Effector memory CD4-positive, alpha-beta T cell (primary cell): ENCODE results near the gene FKBP2.

Source experiments
- DNase-seq, 3 donors: peaks; one replicate each; pipeline ENCODE4 v3.0.0-alpha.2; 2020
- H3K27ac ChIP-seq: 2 replicates; pipeline ENCODE4 v1.7.0; 2013; ENCODE audit warnings: mild to moderate bottlenecking, low read length, moderate library complexity; ENCODE audit not compliant: insufficient read depth, poor library complexity, severe bottlenecking
- H3K27me3 ChIP-seq: replicated peaks from 2 replicates; pipeline ENCODE4 v1.7.0; 2013; ENCODE audit warnings: mild to moderate bottlenecking, low read length; ENCODE audit not compliant: insufficient read depth, control insufficient read depth, poor library complexity, severe bottlenecking
- H3K36me3 ChIP-seq: 2 replicates; pipeline ENCODE4 v1.7.0; 2013; ENCODE audit warnings: mild to moderate bottlenecking, low read length, moderate library complexity; ENCODE audit not compliant: control insufficient read depth, insufficient read depth
- H3K4me1 ChIP-seq: 2 replicates; pipeline ENCODE4 v1.7.0; 2013; ENCODE audit warnings: low read length, mild to moderate bottlenecking; ENCODE audit not compliant: control insufficient read depth, insufficient read depth, poor library complexity, severe bottlenecking
- H3K4me3 ChIP-seq: 2 replicates; pipeline ENCODE4 v1.7.0; 2013; ENCODE audit warnings: low read length, low read depth, mild to moderate bottlenecking; ENCODE audit not compliant: insufficient read depth, poor library complexity, severe bottlenecking
- H3K9me3 ChIP-seq: 2 replicates; pipeline ENCODE4 v1.7.0; 2013; ENCODE audit warnings: mild to moderate bottlenecking, low read length, moderate library complexity; ENCODE audit not compliant: control insufficient read depth

The FKBP2 gene

DNA sequence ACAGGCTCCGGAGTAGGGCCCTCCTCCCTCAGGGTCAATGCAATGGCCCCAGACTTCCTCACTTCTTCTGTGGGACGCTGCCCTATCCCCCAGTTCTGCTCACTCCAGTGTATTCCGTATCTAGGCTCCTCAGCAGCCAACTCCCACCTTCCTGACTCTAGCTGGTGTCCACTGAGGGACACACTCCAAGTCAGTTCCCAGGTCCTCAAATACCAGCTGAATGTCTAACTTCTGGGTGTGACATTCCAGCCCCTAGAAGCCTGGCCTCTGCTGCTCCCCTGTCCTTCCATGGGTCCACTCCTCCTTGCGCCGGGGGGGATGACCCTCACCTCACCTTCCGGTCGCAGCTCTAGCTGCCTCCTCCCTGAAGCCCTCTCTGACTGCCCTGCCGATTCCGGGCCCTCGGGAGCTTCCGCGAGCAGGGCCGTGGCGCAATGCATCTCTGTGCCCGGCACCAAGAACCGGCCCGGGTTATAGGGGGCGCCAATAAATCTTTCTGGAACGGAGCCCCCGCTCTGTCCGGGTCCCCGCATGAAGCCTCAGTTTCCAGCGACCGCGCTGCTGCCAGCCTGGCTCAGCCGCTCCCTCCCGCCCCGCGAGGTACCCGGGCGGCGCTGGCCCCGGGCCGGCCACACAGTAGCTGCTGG lies 28.1 kb downstream of the FKBP2 start:
- Histone ChIP-seq H3K36me3 (peaks cover under 1% of the 10 kb centered on the region), H3K4me1 (peaks cover 12% of the 10 kb centered on the region), H3K9me3 (no peaks in the 10 kb centered on the region), H3K27me3 (no peaks in the 10 kb centered on the region), H3K4me3 (peak overlapping the region; percentile 61), H3K27ac (peak overlapping the region; percentile 98)
- no peak for DNase-seq

DNA sequence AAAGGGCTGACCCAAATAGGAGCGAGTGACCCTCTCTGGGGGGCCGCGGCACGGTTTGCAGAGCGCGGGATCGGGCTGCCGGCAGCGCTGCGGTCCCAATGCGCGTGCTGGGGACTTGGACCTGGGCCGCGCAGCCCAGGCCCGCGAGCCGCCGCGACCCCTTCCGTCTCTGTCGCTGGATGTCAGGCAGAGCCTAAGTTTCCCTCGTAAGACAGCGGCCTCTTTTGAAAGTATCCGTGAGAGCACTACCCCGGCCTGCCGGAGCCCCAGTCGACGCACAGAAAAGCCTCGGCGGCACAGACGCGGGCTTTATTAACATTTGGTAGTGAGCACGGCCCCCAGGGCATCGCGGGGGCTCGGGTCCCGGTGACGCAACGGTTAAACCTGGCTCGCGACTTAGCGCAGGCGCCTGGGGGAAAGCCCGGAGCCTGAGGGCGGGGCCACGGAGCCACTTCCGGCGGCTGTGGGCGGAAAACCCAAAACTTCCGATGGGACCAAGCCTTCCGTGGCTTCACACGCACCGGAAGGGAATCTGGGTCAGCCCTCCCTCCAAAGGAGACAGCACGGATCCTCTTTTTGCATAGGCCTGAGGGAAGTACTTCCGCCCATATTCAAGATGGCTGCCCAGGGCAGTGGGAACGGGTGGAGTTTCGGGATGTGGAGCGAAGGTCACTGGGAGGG lies 28.8 kb downstream of the FKBP2 start:
- peak overlapping the region; percentile 98 for H3K27ac ChIP-seq
- H3K4me3 ChIP-seq = peak overlapping the region; percentile 61
- no peaks in the 10 kb centered on the region for H3K9me3 ChIP-seq
- no peaks in the 10 kb centered on the region for H3K27me3 ChIP-seq
- H3K36me3 ChIP-seq = no peaks in the 10 kb centered on the region
- DNase-seq = peak; percentile 96 to 97 (median 97)
- peaks cover 12% of the 10 kb centered on the region for H3K4me1 ChIP-seq

DNA sequence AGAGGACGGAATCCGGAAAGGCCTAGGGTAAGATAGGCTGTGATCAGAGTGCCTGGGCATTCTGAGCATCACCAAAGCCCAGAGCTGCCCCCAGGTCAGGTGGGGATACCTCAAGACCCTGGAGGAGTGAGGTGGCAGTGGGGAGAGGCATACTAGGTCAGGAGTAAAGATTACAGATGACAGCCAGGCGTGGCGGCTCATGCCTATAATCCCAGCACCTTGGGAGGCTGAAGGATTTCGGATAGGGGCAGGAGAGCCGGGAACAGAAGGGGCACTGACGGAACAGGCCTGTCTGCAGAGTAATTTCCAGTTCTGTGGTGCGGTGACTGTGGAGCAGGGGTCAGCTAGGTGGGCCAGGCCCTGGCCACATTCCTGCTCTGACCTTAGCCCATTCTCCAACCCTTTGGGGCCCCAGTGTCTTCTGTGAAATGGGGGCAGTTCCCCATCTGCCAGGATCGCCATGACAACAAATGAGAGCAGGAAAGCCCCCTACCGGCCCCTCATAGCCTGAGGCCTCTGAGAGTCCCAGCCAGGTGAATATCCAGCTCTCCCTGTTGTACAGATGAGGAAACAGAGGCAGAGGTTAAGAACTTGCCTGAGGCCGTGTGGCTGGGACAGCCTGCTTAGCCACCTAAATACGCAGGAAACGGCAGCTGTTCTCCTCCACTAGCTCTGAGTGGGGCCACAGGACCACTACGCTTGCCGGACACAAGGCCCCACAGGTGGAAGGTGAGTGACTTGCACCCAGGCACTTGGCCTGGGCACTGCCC lies 34.3 kb downstream of the FKBP2 start:
- peaks cover 5% of the 10 kb centered on the region for H3K4me1 ChIP-seq
- H3K36me3 ChIP-seq = peaks cover 4% of the 10 kb centered on the region
- no peak overlapping the region for H3K27ac ChIP-seq
- H3K9me3 ChIP-seq = no peaks in the 10 kb centered on the region
- DNase-seq = no peak
- H3K27me3 ChIP-seq = no peaks in the 10 kb centered on the region
- H3K4me3 ChIP-seq = no peak overlapping the region

DNA sequence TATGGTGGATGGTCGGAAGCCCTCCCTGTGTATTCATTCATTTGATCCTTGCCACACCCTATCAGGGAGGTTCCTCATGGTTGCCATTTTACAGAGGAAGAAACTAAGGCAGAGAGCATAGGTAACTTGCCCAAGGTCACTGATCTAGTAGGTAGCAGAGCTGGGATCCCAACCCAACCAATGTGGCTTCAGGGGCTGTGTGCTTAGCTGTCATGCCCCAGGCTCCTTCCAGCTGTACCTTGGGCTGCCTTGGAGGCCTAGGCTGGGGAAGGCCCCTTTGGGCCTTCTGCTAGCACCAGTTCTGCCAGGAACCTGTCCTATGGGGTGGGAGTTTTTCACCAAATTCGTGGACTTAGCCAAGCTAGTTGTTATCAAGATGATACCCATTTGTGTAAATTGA lies 34.9 kb downstream of the FKBP2 start:
- Histone ChIP-seq H3K4me1 (peaks cover 5% of the 10 kb centered on the region), H3K36me3 (peaks cover 4% of the 10 kb centered on the region), H3K27me3 (no peaks in the 10 kb centered on the region), H3K27ac (no peak overlapping the region), H3K9me3 (no peaks in the 10 kb centered on the region), H3K4me3 (no peak overlapping the region)
- DNase-seq = no peak

DNA sequence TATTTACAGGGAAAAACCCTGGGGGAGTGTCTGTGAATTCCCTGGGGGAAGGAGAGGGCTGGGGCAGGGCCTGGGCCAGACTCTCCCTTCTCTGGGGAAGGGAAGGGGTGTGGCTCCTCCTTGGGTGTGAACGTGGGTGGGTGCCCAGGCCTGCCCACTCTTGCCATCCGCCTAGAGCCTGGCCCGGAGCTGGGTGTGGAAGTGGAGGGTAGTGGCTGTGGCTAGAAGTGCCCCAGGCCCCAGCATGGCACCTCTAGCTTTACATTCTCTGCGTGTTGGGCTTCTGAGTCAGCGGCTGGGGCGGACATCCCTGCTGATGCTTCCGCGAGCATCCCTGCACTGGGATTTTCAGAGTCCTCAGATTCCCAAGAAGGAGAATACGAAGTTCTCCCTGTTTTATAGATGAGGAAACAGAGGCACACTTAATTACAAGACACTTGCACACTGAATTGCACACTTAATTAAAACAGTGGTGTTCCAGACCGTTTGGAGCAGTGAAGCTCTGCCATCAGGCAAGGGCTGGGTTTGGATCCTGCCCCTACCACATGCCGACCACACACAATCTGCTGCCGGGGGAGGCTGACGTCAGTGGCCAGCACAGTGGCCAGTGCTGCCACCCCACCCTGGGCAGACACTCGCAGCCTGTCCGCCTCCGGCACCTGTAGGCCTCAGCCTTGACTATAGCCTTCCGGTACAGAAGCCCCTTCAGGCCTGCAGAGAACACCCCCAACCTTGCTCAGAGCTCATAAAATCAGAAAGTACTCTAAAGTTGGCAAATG lies 35.9 kb downstream of the FKBP2 start:
- DNase-seq = no peak
- peaks cover 4% of the 10 kb centered on the region for H3K36me3 ChIP-seq
- H3K4me1 ChIP-seq = peaks cover under 1% of the 10 kb centered on the region
- no peaks in the 10 kb centered on the region for H3K27me3 ChIP-seq
- H3K9me3 ChIP-seq = no peaks in the 10 kb centered on the region
- H3K4me3 ChIP-seq = no peak overlapping the region
- H3K27ac ChIP-seq = no peak overlapping the region

DNA sequence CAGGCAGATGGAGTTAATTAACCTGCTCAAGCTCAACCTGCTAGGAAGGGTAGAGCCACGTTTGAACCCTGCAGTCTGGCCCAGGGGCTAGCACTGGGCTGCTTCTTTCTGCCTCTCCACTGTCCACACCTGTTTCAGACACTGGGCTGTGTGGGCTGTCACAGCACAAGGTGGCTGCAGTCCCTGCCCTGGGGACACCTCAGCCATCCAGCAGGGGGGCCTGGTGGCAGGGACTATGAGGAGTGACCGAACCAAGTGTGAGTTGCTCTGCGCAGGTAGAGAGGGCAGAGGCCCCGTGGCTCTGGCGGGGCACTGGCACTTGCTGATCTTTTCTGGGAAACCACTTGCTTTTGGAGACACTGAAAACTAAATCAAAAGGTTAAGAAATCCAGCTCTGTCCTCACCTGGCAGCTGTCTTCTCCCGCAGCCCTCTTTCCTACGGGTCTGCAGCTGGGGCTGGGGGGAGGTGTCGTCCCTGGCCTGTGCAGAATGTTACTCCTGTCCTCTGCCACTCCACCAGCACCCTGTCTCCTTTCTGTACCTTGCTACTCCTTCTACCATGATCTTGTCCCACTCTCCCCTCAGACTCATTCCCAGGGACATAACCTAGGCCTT lies 37.8 kb downstream of the FKBP2 start:
- no peak overlapping the region for H3K4me3 ChIP-seq
- H3K9me3 ChIP-seq = no peaks in the 10 kb centered on the region
- no peaks in the 10 kb centered on the region for H3K27me3 ChIP-seq
- peaks cover 10% of the 10 kb centered on the region for H3K36me3 ChIP-seq
- peaks cover under 1% of the 10 kb centered on the region for H3K4me1 ChIP-seq
- DNase-seq = no peak
- no peak overlapping the region for H3K27ac ChIP-seq

DNA sequence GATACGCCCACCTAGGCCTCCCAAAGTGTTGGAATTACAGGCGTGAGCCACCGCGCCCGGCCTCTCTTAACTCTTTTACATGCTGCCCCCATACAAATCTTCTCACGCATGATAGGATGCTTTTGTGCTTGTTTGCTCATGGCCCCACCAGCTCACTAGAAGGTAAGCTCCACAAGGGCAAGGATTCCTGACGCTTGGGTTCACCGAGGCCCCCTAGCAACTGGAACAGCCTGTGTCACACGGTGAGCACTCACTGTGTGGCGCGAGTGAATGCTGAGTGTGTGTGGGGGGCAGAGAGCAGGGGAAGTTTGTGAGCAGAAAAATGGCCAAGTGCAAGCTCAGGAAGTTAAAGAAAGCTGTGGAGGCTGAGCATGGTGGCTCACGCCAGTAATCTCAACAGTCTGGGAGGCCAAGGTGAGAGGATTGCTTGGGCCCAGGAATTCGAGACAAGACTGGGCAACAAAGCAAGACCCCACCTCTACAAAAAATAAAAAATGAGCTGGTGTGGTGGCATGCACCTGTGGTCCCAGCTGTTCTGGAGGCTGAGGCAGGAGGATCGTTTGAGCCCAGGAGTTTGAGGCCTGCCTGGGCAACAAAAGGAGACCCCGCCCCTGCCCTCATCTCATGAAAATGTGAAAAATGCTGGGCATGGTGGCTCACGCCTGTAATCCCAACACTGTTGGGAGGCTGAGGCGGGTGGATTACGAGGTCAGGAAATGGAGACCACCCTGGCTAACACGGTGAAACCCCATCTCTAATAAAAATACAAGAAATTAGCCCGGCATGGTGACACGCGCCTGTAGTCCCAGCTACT lies 41.3 kb downstream of the FKBP2 start:
- Histone ChIP-seq H3K27ac (no peak overlapping the region), H3K4me3 (no peak overlapping the region), H3K27me3 (no peaks in the 10 kb centered on the region), H3K9me3 (no peaks in the 10 kb centered on the region), H3K36me3 (peaks cover 10% of the 10 kb centered on the region), H3K4me1 (peaks cover 14% of the 10 kb centered on the region)
- no peak for DNase-seq

DNA sequence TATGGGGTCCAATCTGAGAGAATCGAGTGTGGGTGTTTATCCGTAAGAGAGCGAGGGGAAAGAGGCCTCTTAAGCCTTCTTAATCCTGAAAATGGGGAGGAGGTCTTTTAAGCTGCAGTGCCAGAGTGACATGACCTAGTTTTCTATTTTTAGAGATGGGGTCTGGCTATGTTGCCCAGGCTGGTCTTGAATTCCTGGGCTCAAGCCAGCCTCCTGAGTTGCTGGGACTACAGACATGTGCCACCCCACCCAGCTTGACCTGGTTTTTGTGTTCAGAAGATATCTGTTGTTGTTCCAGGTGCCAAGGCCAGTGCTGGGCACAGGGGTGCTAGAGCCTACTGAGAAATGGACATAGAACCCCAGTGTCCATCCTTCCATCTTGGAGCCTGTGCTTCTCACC lies 42.2 kb downstream of the FKBP2 start:
- Histone ChIP-seq H3K9me3 (no peaks in the 10 kb centered on the region), H3K27me3 (no peaks in the 10 kb centered on the region), H3K4me3 (no peak overlapping the region), H3K4me1 (peaks cover 14% of the 10 kb centered on the region), H3K36me3 (peaks cover 6% of the 10 kb centered on the region), H3K27ac (no peak overlapping the region)
- no peak for DNase-seq
